Measurements from ENCODE around the gene UBASH3A.

DNA sequence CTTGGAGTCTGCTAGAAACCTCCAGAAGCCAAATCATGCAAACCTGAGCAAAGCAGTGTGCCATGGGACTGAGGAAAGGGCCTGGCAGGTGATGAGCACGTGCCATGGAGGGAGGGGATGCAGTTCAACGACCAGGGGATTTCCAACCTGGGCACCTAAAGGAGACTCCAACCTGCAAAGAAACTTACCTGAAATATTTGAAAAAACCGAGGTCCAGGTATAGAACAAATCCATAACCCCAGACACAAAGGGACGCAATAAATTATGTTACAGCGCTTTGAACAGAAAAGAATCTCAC lies 8.9 kb downstream of the UBASH3A start:
- TF ChIP-seq YY1 (IDR thresholded peaks at IDR 0.05; ENCODE audit: insufficient read depth, insufficient read length) = no peak
- TF ChIP-seq SUZ12 (IDR thresholded peaks at IDR 0.05; ENCODE audit: extremely low read depth, insufficient read depth, insufficient read length) = no peak
- TF ChIP-seq ZNF274 (IDR thresholded peaks at IDR 0.05; ENCODE audit: low read depth, low read length) = no peak
